CD8-positive, alpha-beta memory T cell (primary cell): ENCODE measurements around the gene NTM. TPM values are rescaled to one million over a fixed set of nuclear protein-coding genes. Genes with fewer than 3 reads are reported as not detected.

Experiments
- CTCF ChIA-PET: fragments of 350-600 bp; sonication (Branson Sonifier 250); formaldehyde crosslinking; loops from one replicate; lab custom pipeline; 2021; ENCODE audit warnings: antibody characterized with exemption; lab: Charles Lee
- POLR2A ChIA-PET: fragments of 350-600 bp; sonication (Branson Sonifier 250); formaldehyde crosslinking; loops from one replicate; lab custom pipeline; 2021; ENCODE audit warnings: antibody characterized with exemption; lab: Charles Lee
- DNase-seq, 5 donors: peaks; one replicate each; pipeline versions ENCODE4 v3.0.0 to v3.0.0-alpha.2; 2020 to 2022; ENCODE audit warnings: mixed read lengths in 1 of 5
- H3K27ac ChIP-seq: one replicate; pipeline ENCODE4 v1.7.0; 2013; ENCODE audit warnings: low read depth, mild to moderate bottlenecking, low read length, moderate library complexity
- H3K27me3 ChIP-seq: 2 replicates; pipeline ENCODE4 v1.7.0; 2013; ENCODE audit warnings: low read length, mild to moderate bottlenecking; ENCODE audit not compliant: insufficient read depth, poor library complexity, severe bottlenecking
- H3K36me3 ChIP-seq: 2 replicates; pipeline ENCODE4 v1.7.0; 2013; ENCODE audit warnings: mild to moderate bottlenecking, low read length, moderate library complexity; ENCODE audit not compliant: insufficient read depth
- H3K4me1 ChIP-seq: 2 replicates; pipeline ENCODE4 v1.7.0; 2013; ENCODE audit warnings: mild to moderate bottlenecking, low read length, moderate library complexity; ENCODE audit not compliant: insufficient read depth
- H3K4me3 ChIP-seq: 2 replicates; pipeline ENCODE4 v1.7.0; 2013; ENCODE audit warnings: mild to moderate bottlenecking, low read length
- H3K9me3 ChIP-seq: 2 replicates; pipeline ENCODE4 v1.7.0; 2013; ENCODE audit warnings: mild to moderate bottlenecking, low read length
- H3K27ac Mint-ChIP-seq, 8 donors: one replicate each; pipeline ENCODE4 v1.8.0; 2020 to 2021; ENCODE audit warnings: mixed read lengths in 8 of 8, mild to moderate bottlenecking in 6 of 8, inconsistent platforms in 3 of 8, moderate library complexity in 3 of 8
- H3K27me3 Mint-ChIP-seq, 2 donors: one replicate each; pipeline ENCODE4 v1.8.0; 2020 to 2021; ENCODE audit warnings: mixed read lengths in 2 of 2, mild to moderate bottlenecking in 1 of 2, moderate library complexity in 1 of 2
- H3K36me3 Mint-ChIP-seq, 3 donors: one replicate each; pipeline ENCODE4 v1.8.0; 2020 to 2021; ENCODE audit warnings: mixed read lengths in 3 of 3, inconsistent platforms in 1 of 3, mild to moderate bottlenecking in 1 of 3
- H3K4me1 Mint-ChIP-seq, 3 donors: one replicate each; pipeline ENCODE4 v1.8.0; 2020 to 2021; ENCODE audit warnings: mixed read lengths in 3 of 3, inconsistent platforms in 1 of 3, mild to moderate bottlenecking in 1 of 3
- H3K4me3 Mint-ChIP-seq, 7 donors: one replicate each; pipeline ENCODE4 v1.8.0; 2020 to 2021; ENCODE audit warnings: mixed read lengths in 7 of 7, mild to moderate bottlenecking in 6 of 7, moderate library complexity in 4 of 7, inconsistent platforms in 2 of 7
- H3K9me3 Mint-ChIP-seq, 5 donors: one replicate each; pipeline ENCODE4 v1.8.0; 2020 to 2022; ENCODE audit warnings: mixed read lengths in 5 of 5, mild to moderate bottlenecking in 3 of 5, moderate library complexity in 2 of 5, inconsistent platforms in 1 of 5
- polyA plus RNA-seq: library from polyadenylated mRNA; unstranded; fragments of 300-500 nt; fragmentation: Illumina TruSeq; gene quantifications from one replicate; pipeline ENCODE4 v1.2.3, GENCODE V29; 2021
- total RNA-seq, 2 experiments: library from RNA; stranded (reverse); gene quantifications; one replicate each; pipeline ENCODE4 v1.2.3, GENCODE V29; 2021

The NTM gene
- total and polyA plus RNA-seq, 3 experiments from 2014 or later: not detected

GRCh38 chr11:131883332-131883731, 512.9 kb downstream of the NTM start:
- H3K27ac ChIP-seq: no peak overlapping the region
- no peaks in the 10 kb centered on the region for H3K27me3 Mint-ChIP-seq
- H3K27me3 ChIP-seq: no peaks in the 10 kb centered on the region
- DNase-seq: no peak
- no peak overlapping the region for H3K27ac Mint-ChIP-seq
- H3K36me3 Mint-ChIP-seq: no peaks in the 10 kb centered on the region
- peaks cover 0 to 5% (median 3%) of the 10 kb centered on the region in 5 donors for H3K9me3 Mint-ChIP-seq
- H3K4me1 Mint-ChIP-seq: no peaks in the 10 kb centered on the region
- POLR2A ChIA-PET: no interaction called here
- no peak overlapping the region for H3K4me3 ChIP-seq
- no peaks in the 10 kb centered on the region for H3K36me3 ChIP-seq
- no peak overlapping the region for H3K4me3 Mint-ChIP-seq
- CTCF ChIA-PET: no interaction called here
- H3K4me1 ChIP-seq: no peaks in the 10 kb centered on the region
- H3K9me3 ChIP-seq: no peaks in the 10 kb centered on the region

- CTCF ChIA-PET: no interaction called here
- no peak overlapping the region for H3K4me3 Mint-ChIP-seq
- H3K4me3 ChIP-seq: no peak overlapping the region
- no peaks in the 10 kb centered on the region for H3K36me3 ChIP-seq
- H3K27me3 Mint-ChIP-seq: no peaks in the 10 kb centered on the region
- no peak overlapping the region for H3K27ac ChIP-seq
- H3K36me3 Mint-ChIP-seq: no peaks in the 10 kb centered on the region
- POLR2A ChIA-PET: no interaction called here
- peaks cover 0 to 5% (median 3%) of the 10 kb centered on the region in 5 donors for H3K9me3 Mint-ChIP-seq
- DNase-seq: no peak
- no peaks in the 10 kb centered on the region for H3K4me1 ChIP-seq
- no peaks in the 10 kb centered on the region for H3K27me3 ChIP-seq
- no peak overlapping the region for H3K27ac Mint-ChIP-seq
- no peaks in the 10 kb centered on the region for H3K9me3 ChIP-seq
- no peaks in the 10 kb centered on the region for H3K4me1 Mint-ChIP-seq
These were observed 514.2 kb downstream of the NTM start for GRCh38 chr11:131884461-131885073.

GRCh38 chr11:131885431-131885830, 515.0 kb downstream of the NTM start:
- no peaks in the 10 kb centered on the region for H3K9me3 ChIP-seq
- no peak overlapping the region for H3K4me3 ChIP-seq
- Mint-ChIP-seq H3K36me3 (no peaks in the 10 kb centered on the region), H3K27ac (no peak overlapping the region), H3K4me3 (no peak overlapping the region), H3K9me3 (peaks cover 0 to 5% (median 2%) of the 10 kb centered on the region in 5 donors), H3K4me1 (no peaks in the 10 kb centered on the region), H3K27me3 (no peaks in the 10 kb centered on the region)
- no peaks in the 10 kb centered on the region for H3K36me3 ChIP-seq
- no peak for DNase-seq
- H3K27me3 ChIP-seq: no peaks in the 10 kb centered on the region
- H3K27ac ChIP-seq: no peak overlapping the region
- POLR2A ChIA-PET: no interaction called here
- H3K4me1 ChIP-seq: no peaks in the 10 kb centered on the region
- CTCF ChIA-PET: no interaction called here

- Histone ChIP-seq H3K4me3 (no peak overlapping the region), H3K27ac (no peak overlapping the region), H3K36me3 (no peaks in the 10 kb centered on the region), H3K9me3 (no peaks in the 10 kb centered on the region), H3K4me1 (no peaks in the 10 kb centered on the region), H3K27me3 (no peaks in the 10 kb centered on the region)
- no peaks in the 10 kb centered on the region for H3K4me1 Mint-ChIP-seq
- peaks cover 0 to 5% (median 2%) of the 10 kb centered on the region in 5 donors for H3K9me3 Mint-ChIP-seq
- H3K4me3 Mint-ChIP-seq: no peak overlapping the region
- ChIA-PET CTCF (no interaction called here), POLR2A (no interaction called here)
- H3K27me3 Mint-ChIP-seq: no peaks in the 10 kb centered on the region
- H3K27ac Mint-ChIP-seq: no peak overlapping the region
- DNase-seq: no peak
- no peaks in the 10 kb centered on the region for H3K36me3 Mint-ChIP-seq
These were observed 515.8 kb downstream of the NTM start for GRCh38 chr11:131886201-131886600.

- H3K4me3 ChIP-seq: no peak overlapping the region
- Mint-ChIP-seq H3K4me3 (no peak overlapping the region), H3K36me3 (no peaks in the 10 kb centered on the region), H3K27me3 (no peaks in the 10 kb centered on the region), H3K9me3 (peaks cover 0 to 5% (median 2%) of the 10 kb centered on the region in 5 donors), H3K27ac (no peak overlapping the region), H3K4me1 (no peaks in the 10 kb centered on the region)
- H3K9me3 ChIP-seq: no peaks in the 10 kb centered on the region
- DNase-seq: no peak
- H3K36me3 ChIP-seq: no peaks in the 10 kb centered on the region
- no peak overlapping the region for H3K27ac ChIP-seq
- POLR2A ChIA-PET: no interaction called here
- H3K4me1 ChIP-seq: no peaks in the 10 kb centered on the region
- no peaks in the 10 kb centered on the region for H3K27me3 ChIP-seq
- CTCF ChIA-PET: no interaction called here
These were observed 517.9 kb downstream of the NTM start for GRCh38 chr11:131888230-131888855.

- H3K27me3 Mint-ChIP-seq: no peaks in the 10 kb centered on the region
- Histone ChIP-seq H3K4me1 (no peaks in the 10 kb centered on the region), H3K9me3 (no peaks in the 10 kb centered on the region), H3K36me3 (no peaks in the 10 kb centered on the region), H3K27me3 (no peaks in the 10 kb centered on the region), H3K27ac (no peak overlapping the region), H3K4me3 (no peak overlapping the region)
- H3K4me1 Mint-ChIP-seq: no peaks in the 10 kb centered on the region
- no peak overlapping the region for H3K4me3 Mint-ChIP-seq
- peaks cover 0 to 5% (median 2%) of the 10 kb centered on the region in 5 donors for H3K9me3 Mint-ChIP-seq
- CTCF ChIA-PET: no interaction called here
- H3K27ac Mint-ChIP-seq: no peak overlapping the region
- DNase-seq: no peak
- POLR2A ChIA-PET: no interaction called here
- no peaks in the 10 kb centered on the region for H3K36me3 Mint-ChIP-seq
These were observed 518.7 kb downstream of the NTM start for GRCh38 chr11:131889146-131889577.

- Histone ChIP-seq H3K36me3 (no peaks in the 10 kb centered on the region), H3K9me3 (no peaks in the 10 kb centered on the region), H3K27me3 (no peaks in the 10 kb centered on the region), H3K4me1 (no peaks in the 10 kb centered on the region), H3K4me3 (no peak overlapping the region), H3K27ac (no peak overlapping the region)
- Mint-ChIP-seq H3K36me3 (no peaks in the 10 kb centered on the region), H3K4me3 (no peak overlapping the region), H3K4me1 (no peaks in the 10 kb centered on the region), H3K9me3 (peaks cover 0 to 5% (median 2%) of the 10 kb centered on the region in 5 donors), H3K27ac (no peak overlapping the region), H3K27me3 (no peaks in the 10 kb centered on the region)
- CTCF ChIA-PET: no interaction called here
- POLR2A ChIA-PET: no interaction called here
- DNase-seq: no peak
These were observed 519.6 kb downstream of the NTM start for GRCh38 chr11:131889760-131890581.
